ENCODE results near the gene ZNRF3.
A peak's percentile ranks its signal among the peaks of the same experiment; 100 is the strongest.

The ZNRF3 gene

GRCh38 chr22:29056472-29056871 lies 173.1 kb downstream of the ZNRF3 start:
- no peak for DNase-seq (ENCODE audit: low read depth in 3 of 3, low spot score in 1 of 3)

DNA sequence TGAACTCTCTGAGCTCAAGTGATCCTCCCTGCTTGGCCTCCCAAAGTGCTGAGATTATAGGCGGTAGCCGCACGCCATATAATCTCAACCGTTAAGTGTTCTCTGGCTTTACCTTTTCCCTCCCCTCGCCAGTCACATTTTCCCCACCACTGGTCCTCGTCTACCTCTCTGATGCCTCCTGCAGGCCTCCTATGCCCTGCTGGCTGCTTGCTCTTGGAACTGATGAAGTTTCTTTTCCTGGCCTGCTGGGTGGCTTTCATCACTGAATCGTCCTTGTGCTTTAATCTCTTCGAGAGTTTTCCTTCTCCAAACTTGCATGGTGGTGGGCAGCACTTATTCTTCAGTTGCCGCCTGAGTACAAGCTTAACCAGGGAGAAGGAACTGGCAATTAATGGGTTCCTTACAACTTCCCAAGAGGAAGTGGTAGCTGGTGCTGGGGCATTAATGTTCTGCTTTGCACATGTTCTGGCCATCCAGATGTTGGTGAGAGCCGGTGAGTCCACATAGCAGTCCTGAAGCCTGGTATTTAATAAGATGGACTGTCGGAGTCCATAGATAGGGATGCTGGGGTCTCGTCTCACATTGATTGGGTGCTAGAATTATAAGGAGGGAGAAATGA lies 177.0 kb downstream of the ZNRF3 start:
- DNase-seq (ENCODE audit: low read depth in 3 of 3, low spot score in 1 of 3): no peak

GRCh38 chr22:29060931-29061330 lies 177.6 kb downstream of the ZNRF3 start:
- no peak for DNase-seq (ENCODE audit: low read depth in 3 of 3, low spot score in 1 of 3)

DNA sequence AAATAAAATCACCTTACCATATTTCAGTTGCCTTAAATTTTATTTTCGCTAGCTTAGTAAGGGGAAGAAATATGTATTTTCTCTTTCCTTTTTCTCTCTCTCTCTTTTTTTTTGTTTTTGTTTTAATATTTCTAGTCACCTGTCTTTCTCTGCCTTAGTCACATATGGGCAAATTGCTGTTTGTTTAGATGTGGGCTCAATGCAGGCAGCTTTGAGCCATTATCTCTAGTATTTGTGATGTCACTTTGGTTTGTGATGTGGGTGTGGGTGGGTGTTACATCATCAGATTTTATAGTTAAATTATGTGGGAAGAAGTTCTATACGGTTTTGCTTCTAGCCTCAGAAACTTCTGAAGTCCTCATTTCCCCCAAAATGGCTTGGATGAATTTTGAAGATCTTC lies 178.4 kb downstream of the ZNRF3 start, which contains the start of gene C22orf31:
Gene C22orf31, minus strand, starts transcription at position 59 of the 400 bp plus-strand sequence. Its CDS starts 39 bp downstream, at position 20.
- DNase-seq (ENCODE audit: low read depth in 3 of 3, low spot score in 1 of 3): no peak

GRCh38 chr22:29062286-29062821 lies 179.0 kb downstream of the ZNRF3 start:
- DNase-seq (ENCODE audit: low read depth in 3 of 3, low spot score in 1 of 3): no peak

DNA sequence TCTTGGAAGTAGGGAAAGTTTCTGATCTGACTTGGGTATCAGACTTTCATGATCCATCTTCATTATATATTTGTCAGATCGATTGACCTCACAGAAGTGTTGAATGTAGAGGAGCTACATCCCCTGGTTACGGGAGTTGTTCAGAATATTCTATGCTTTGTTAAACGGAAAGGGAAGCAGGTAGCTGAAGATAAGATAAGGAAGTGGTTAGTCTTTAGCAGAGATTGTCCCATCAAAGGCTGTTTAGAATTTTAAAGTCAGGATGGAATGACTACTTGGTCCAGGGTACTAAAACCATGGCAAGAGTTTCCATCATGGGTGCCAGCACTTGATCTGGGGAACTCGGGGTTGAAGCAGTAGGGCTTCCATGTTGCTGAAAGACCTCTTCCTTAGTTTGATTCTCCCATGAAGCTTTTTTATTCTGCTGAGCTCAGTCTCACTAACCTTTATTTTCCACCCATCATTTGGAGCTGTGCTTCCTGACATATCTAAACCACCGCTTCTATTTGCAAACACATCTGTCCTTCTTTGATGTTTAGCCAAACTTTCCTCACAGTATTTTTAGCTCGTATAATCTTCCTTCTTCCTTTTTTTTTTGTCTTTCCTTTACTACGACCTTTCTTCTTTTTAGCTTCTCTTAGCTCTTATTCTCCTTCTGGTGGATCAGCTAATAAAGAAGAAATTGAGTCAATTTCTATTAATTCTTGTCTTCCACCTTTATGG lies 182.3 kb downstream of the ZNRF3 start:
- DNase-seq (ENCODE audit: low read depth in 3 of 3, low spot score in 1 of 3): no peak

DNA sequence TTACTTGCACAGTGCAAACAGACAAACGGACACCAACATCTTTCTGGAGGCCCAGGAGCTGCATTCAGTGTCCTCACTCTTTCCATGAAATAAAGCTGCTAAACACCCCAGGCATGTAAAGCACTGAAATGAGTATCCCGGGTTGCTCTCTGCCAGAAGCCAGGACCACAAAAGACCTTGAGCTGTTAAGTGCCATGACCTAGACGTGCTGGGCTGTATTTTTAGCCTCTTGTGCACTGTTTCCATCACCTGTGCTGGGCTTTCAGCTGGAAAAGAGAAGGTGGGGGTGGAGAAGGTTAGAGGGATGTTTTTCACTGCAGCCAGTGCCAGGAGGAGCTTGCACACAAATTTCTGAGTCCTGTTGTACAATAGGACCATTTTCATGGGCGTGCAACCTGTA lies 186.1 kb downstream of the ZNRF3 start:
- no peak for DNase-seq (ENCODE audit: low read depth in 3 of 3, low spot score in 1 of 3)

DNA sequence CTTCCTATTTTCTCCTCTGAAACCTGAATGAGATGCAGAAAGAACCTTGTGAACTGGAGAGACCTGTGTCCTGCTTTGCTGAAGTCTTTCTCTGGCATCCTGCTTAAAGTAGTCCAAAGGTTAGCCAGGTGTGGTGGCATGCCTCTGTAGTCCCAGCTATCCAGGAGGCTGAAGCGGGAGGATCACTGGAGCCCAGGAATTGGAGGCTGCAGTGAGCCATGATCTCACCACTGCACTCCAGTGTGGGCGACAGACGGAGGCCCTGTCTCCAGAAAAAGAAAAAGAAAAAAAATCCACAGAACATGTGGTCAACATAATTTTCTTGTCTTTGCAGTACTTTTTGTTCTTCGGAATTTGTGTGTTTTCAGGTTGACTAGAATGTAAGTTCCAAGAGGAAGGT lies 187.1 kb downstream of the ZNRF3 start:
- no peak for DNase-seq (ENCODE audit: low read depth in 3 of 3, low spot score in 1 of 3)

GRCh38 chr22:29071261-29072045 lies 188.1 kb downstream of the ZNRF3 start:
- peak in 1 of 3 donors; percentile 10 for DNase-seq (ENCODE audit: low read depth in 3 of 3, low spot score in 1 of 3)

DNA sequence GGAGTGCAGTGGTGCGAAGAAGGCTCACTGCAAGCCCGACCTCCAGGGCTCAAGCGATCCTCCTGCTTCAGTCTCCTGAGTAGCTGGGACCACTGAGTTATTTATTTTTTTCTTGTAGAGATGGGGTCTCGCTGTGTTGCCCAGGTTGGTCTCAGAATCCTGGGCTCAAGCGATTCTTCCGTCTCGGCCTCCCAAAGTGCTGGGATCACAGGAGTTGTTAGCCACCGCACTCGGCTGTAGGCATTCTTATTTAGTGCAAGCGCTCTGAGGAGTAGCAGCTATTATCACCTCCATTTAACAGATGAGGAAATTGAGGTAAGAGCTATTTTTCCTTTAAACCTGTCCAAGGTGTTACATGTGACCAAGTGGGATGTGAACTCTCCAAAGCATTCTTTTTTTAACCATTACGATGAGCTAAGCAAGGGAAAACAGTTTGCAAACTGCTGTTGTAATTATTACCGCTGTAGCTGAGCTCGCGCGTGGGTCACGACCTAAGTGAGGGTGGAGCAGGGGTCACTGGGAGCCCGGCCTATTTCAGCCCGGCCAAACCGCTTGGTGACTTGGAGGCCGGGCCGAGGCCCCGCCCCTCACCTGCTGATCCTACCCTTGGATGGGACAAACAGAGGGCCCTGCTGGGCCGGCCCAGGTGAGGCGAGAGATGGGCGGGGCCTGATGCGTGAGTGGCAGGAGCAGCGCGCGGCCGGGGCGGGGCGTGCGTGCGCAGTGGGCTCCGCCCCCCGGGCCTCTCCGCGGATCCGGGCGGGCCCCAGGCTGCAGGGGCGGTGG lies 189.0 kb downstream of the ZNRF3 start:
- peak; percentile 46 to 77 (median 61) for DNase-seq (ENCODE audit: low read depth in 3 of 3, low spot score in 1 of 3)

DNA sequence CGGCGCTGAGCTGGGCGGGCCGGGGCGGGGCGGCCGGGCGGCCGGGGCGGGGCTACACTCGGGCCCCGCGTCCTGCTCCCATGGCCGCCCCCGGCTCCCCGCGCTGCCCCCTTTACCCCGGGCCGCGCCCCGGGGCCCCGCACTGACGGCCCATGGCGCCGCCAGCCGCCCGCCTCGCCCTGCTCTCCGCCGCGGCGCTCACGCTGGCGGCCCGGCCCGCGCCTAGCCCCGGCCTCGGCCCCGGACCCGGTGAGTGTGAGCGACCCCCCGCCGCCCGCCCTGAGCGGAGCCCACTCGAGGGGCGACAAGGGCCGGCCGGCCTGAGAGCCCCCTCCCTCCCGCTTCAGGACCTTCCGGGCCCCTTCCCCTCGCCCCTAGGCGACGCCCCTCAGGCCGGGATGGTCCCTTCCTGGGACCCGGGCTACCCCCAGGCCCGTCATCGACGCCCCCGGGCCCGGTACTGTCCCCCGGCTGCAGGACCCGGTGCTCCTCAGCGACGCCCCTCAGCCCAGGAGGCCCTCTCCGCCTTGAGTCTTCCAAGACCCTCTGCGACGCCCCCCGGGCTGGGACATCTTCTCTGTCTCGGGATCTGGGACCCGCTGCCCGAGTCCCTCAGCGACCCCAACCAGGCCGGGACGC lies 189.7 kb downstream of the ZNRF3 start, which contains the start of gene KREMEN1:
Gene KREMEN1, plus strand, starts transcription at position 57 of the 639 bp plus-strand sequence. Its CDS starts 96 bp downstream, at position 153.
- no peak for DNase-seq (ENCODE audit: low read depth in 3 of 3, low spot score in 1 of 3)

DNA sequence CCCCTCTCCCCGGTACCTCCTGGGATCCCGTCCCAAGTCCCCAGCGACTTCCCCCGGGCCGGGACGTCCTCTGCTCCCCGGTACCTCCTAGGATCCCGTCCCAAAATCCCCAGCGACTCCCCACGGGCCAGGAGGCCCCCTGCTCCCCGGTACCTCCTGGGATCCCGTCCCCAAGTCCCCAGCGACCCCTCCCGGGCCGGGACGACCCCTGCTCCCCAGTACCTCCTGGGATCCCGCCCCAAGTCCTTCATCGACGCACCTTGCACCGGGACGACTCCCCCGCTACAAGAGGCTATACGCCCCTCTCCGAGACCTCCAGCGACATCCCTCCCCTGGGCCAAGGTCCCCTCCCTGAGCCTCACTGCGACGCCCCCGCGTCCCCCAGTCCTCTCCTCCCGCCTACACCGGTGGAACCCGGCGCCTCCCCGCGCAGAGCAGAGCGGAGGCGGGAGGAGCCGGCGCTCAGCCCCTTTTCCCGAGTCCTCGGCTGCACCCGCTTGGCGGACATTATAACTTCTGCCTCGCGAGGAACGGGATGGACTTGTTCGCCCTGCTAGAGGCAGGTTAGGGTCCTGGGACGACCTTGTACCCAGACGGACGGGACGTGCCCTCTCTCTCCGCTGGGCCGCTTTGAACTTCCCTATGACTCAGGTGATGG lies 190.4 kb downstream of the ZNRF3 start:
- no peak for DNase-seq (ENCODE audit: low read depth in 3 of 3, low spot score in 1 of 3)

GRCh38 chr22:29074276-29074772 lies 191.0 kb downstream of the ZNRF3 start:
- no peak for DNase-seq (ENCODE audit: low read depth in 3 of 3, low spot score in 1 of 3)

DNA sequence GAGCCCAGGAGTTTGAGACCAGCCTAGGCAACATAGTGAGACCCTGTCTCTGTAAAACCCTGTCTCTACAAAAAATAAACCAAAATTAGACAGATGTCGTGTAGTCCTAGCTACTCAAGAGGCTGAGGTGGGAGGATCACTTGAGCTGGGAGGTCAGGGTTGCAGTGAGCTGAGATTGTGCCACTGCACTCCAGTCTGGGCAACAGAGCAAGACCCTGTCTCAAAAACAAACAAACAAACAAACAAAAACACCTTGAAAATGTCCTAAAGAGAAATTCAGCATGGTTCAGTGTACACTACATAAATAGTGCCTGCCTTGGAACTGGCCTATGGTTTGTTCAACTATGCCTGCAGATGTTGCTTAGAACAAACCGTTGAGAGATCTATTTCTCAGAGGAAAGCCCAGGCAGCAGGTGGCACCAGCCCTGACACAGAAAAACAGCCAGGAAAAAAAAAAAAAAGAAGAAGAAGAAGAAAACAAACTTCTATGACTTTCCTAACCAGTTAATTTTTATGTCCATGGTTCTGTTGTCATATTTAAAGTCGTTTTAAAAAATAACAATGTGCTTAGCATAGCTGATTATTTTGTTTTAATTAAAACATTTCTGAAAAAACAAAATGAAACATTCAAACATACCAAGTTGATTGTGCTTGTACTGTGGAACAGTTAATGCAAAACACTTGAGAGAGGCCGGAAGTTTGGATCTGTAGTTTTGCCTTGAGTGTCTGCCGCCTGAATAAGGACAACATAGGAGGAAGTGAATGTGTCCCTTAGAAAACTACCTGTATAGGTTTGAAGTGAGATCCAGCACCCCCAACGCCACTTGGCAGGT lies 194.9 kb downstream of the ZNRF3 start:
- no peak for DNase-seq (ENCODE audit: low read depth in 3 of 3, low spot score in 1 of 3)

- DNase-seq (ENCODE audit: low read depth in 3 of 3, low spot score in 1 of 3): no peak
Observed at GRCh38 chr22:29078869-29079207, 195.5 kb downstream of the ZNRF3 start.

GRCh38 chr22:29079218-29079901 lies 196.0 kb downstream of the ZNRF3 start:
- DNase-seq (ENCODE audit: low read depth in 3 of 3, low spot score in 1 of 3): no peak

DNA sequence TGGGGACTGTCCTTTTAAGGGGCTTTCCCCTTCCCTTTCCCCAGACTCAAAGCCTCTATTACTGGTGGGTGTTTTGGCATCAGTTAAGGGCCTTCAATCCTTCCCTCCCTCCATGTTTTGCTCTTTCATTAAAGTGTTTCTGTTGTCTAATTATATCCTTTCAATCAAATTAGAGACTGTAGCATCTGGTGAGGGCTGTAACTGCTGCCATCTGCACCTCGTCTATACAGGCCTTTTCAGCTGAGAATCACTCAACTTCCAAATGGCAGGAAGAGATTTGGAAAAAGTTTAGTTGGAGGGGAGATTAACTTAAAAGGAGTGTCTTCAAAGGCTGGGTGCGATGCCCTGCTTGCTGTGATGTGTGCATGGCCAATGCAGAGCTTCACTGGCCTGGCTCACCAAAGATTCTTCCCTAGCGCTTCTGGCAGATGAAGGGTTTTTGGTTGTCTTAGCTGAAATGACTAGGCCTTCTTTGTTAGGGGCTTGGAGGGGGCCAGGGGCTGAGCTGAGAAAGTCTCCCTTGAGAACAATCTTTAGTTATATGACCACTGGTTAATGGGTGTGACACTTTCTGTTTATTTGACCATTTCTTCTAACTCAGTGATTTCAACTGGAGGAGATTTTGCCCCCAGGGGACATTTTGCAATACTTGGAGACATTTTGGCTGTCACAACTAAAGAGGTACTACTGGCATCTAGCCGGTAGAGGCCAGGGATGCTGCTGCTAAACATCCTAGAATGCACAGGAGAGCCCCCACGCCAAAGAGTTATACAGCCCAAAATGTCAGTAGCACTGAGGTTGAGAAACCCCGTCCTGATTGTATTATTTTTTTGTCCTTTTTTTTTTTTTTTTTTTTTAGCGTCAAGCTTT lies 197.0 kb downstream of the ZNRF3 start:
- DNase-seq (ENCODE audit: low read depth in 3 of 3, low spot score in 1 of 3): no peak

Measured in stimulated activated CD4-positive, alpha-beta T cell treated with anti-CD3 and anti-CD28 coated beads, TNF-alpha, amount 100 ng/mL, for 1 hour (primary cell).